G401 (cell line): ENCODE data around the gene CENPVL2. TPM values are rescaled to one million over a fixed set of nuclear protein-coding genes. Genes with fewer than 3 reads are reported as not detected.
A peak's percentile ranks its signal among the peaks of the same experiment; 100 is the strongest.
"Not testable (repeated sequence)": the region's sequence is repeated elsewhere in the genome, so short reads cannot be mapped to it uniquely, and the experiment has no call there.

Experiments
- DNase-seq: peaks from one replicate; pipeline ENCODE4 v3.0.0-alpha.2; 2015; ENCODE audit warnings: low spot score
- in situ Hi-C: cut with HindIII; loops from 2 replicates; pipeline ENCODE4 v1.10.0; 2016; ENCODE audit warnings: low sequenced_read_pairs, mixed read lengths
- total RNA-seq: library from RNA; depleted of rRNA; stranded (reverse); fragments of >200 nt; shearing (Covaris generic); gene quantifications from 2 replicates; pipeline ENCODE4 v1.2.3, GENCODE V29; 2014; rRNA removed

Gene CENPVL2
- not detected in 2 replicates for total RNA-seq

DNA sequence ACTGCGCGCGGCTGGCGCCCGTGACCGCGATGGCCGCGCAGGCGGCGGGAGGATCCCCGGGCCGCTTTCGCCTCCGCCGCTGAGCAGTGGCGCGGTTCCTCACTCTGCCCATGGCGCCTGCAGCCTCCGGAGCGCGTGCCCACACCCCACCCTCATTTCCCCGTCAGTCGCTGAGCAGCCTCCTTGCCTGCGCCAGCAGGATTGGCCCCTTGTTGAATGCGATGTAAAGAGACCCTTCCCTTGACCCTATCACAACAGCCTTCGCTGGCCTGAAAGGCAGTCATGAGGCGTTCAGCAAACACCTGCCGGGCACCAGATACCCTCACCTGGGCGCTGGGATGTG is at the start of gene CENPVL2:
TSS of gene CENPVL2 (minus strand) at position 112 of the 343 bp plus-strand sequence. CDS start at position 112, 0 bp downstream.
- DNase-seq, in situ Hi-C loops: not testable (repeated sequence)

DNA sequence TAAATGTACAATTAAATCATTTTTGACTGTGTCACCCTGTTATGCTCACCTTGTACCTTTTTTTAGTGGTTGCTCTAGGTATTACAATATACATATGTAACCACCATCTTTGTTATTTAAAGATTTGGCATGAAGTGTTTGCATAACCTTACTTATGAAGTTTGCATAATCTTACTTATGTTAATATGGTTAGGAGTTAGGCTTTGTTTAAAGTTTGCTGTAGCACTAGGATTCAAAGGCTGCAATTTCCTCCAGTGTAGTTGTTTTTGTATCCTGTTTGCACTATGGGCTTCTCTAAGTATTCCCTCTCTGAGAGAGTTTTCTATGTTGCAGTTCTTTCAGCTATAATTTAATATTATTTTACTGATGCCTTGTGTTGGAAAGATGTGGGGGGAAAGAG is 45.6 kb upstream of the CENPVL2 start:
- in situ Hi-C loops: no loop called here

DNA sequence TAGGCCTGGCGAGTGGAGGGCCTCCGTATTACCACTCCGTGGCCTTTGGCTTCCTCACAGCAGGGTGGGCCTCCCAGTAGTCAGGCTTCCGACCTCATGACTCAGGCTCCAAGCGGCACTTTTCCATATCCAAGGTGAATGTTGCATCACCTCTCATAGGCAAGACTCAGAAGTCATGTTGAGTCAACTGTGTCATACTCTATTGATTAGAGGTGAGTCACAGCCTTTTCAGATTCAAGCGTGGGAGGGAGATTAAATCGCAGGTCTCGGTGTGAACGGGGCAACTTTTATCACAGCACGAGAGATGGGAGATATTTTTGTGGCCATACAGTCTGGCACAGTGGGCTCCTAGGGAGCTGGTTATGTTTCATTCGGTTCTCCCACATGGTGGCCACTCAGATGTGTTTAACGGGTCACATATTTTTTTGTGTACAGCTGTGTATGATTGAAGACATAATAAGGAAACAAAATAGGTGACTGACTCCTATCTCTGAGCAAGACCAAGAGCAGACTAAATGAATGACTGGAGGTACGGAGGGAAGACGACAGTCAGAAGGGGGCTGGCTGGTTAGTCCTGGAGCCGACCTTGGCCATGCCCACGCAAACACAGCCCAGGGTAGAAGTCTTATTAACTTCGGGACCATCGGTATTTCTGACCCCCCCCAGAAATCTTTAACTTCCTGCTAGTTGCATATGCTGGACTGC is 30.5 kb upstream of the CENPVL2 start:
- DNase-seq, in situ Hi-C loops: not testable (repeated sequence)

More for the DNA sequence above, 45.6 kb upstream of the CENPVL2 start:
- DNase-seq: no peak

DNA sequence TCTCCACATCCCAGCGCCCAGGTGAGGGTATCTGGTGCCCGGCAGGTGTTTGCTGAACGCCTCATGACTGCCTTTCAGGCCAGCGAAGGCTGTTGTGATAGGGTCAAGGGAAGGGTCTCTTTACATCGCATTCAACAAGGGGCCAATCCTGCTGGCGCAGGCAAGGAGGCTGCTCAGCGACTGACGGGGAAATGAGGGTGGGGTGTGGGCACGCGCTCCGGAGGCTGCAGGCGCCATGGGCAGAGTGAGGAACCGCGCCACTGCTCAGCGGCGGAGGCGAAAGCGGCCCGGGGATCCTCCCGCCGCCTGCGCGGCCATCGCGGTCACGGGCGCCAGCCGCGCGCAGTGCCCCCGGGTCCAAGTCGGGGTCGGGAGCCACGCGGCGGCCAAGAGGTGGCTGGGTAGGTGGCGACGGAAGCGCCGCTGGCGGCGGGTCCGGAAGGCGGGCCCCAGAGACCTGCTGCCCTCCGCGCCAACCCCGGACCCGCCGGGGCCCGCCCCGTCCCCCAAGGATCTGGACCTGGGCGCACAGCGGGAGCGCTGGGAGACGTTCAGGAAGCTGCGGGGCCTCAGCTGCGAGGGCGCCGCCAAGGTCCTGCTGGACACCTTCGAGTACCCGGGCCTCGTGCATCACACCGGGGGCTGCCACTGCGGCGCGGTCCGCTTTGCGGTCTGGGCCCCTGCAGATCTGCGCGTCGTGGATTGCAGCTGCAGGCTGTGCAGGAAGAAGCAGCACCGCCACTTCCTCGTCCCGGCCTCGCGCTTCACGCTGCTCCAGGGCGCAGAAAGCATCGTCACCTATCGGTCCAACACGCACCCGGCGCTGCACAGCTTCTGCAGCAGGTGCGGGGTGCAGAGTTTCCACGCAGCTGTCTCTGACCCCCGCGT is 27.9 kb upstream of the CENPVL2 start, which contains the start of gene CENPVL1:
TSS of gene CENPVL1 (plus strand) at position 236 of the 888 bp plus-strand sequence. CDS start at position 236, 0 bp downstream.
- in situ Hi-C loops, DNase-seq: not testable (repeated sequence)

DNA sequence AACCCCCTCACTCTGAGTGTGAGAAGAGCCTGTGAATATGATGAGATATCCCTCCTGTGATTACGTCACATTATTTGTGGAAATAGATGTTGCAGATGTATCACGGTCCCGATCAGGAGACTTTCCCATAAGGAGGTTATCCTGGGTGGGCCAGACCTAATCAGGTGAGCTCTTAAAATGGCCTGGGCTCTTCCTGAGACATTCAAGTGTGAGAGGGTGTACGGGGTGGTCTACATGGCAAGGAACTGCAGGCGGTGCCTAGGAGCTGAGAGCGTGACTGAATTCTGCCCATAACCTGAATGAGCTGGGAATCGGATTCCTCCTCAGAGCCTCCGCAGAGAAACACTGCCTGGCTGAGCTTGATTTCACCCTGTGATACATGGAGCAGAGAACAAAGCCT is 14.8 kb upstream of the CENPVL2 start:
- in situ Hi-C loops: no loop called here
- DNase-seq: no peak

DNA sequence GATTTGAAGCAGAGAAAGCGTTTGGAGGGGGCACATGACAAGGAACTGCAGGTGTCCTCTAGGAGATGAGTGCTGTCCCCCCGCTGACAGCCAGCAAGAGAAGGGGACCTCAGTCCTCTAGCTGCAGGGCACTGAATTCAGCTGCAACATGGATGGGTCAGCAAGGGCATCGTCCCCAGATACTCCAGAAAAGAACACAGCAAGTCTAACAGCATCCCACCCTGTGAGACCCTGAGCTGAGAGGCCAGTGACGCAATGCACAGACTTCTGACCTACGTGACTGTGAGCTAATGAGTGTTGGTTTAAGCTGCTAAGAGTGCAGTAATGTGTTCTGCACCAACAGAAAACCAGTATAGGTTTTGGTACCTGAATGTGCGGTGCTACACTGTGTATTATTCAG is 11.6 kb upstream of the CENPVL2 start:
- in situ Hi-C loops: no loop called here
- DNase-seq: no peak

DNA sequence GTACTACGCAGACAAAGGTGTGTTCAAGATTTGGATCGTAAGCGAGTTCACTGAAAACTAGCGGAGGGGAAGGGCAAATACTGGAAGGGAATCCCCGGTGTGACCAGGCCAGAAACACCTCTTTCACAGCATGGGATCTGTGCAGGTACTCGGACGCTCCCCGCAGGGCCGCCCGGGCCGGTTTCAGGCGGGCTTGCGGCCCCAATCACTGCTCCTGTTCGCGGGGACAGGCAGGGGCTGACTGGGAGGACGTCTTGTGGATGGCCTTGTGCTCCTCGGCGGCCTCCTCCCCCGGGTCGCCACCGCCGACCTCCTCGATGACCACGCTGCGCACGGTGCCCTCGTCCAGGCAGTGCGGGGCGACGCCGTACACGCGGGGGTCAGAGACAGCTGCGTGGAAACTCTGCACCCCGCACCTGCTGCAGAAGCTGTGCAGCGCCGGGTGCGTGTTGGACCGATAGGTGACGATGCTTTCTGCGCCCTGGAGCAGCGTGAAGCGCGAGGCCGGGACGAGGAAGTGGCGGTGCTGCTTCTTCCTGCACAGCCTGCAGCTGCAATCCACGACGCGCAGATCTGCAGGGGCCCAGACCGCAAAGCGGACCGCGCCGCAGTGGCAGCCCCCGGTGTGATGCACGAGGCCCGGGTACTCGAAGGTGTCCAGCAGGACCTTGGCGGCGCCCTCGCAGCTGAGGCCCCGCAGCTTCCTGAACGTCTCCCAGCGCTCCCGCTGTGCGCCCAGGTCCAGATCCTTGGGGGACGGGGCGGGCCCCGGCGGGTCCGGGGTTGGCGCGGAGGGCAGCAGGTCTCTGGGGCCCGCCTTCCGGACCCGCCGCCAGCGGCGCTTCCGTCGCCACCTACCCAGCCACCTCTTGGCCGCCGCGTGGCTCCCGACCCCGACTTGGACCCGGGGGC is 567 bp downstream of the CENPVL2 start:
- DNase-seq, in situ Hi-C loops: not testable (repeated sequence)

DNA sequence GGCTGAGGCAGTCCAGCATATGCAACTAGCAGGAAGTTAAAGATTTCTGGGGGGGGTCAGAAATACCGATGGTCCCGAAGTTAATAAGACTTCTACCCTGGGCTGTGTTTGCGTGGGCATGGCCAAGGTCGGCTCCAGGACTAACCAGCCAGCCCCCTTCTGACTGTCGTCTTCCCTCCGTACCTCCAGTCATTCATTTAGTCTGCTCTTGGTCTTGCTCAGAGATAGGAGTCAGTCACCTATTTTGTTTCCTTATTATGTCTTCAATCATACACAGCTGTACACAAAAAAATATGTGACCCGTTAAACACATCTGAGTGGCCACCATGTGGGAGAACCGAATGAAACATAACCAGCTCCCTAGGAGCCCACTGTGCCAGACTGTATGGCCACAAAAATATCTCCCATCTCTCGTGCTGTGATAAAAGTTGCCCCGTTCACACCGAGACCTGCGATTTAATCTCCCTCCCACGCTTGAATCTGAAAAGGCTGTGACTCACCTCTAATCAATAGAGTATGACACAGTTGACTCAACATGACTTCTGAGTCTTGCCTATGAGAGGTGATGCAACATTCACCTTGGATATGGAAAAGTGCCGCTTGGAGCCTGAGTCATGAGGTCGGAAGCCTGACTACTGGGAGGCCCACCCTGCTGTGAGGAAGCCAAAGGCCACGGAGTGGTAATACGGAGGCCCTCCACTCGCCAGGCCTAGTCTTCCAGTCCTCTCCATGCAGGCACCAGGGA is 2.8 kb downstream of the CENPVL2 start:
- in situ Hi-C loops, DNase-seq: not testable (repeated sequence)

DNA sequence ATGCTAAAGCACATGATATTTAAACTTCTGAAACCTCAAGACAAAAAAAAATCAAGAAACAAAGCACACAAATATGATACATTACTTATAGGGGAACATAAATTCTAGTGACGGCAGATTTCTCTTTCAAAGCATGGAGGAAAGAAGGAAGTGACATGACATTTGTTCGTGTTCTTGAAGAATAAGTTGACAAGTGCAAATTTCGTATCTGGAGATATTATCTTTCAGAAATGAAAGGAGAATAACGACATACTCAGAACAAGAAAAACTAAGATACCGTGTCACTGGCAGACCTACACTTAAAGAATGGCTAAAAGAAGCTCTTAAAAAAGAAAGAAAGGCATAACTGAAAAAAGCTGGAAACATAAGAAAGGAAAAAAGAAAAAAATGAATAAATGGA is 16.6 kb downstream of the CENPVL2 start:
- in situ Hi-C loops: no loop called here
- no peak for DNase-seq

DNA sequence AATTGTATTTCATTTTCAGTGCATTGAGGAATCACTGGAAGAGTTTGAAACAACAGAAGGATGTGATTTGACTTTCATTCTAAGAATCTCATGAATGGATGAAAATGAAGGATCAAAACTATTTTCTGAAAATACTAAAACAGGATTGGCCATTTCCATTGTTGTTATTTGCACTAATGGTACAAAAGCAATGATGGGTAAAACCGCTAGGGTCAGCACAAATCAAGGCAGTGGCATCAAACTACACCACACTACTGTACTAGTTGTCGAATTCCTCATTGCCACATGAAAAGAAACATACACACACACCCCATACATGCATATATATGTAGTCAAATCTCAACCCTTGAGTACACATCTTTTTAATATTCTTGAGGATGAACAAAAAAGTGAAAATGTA is 39.3 kb downstream of the CENPVL2 start:
- in situ Hi-C loops: no loop called here
- no peak for DNase-seq

DNA sequence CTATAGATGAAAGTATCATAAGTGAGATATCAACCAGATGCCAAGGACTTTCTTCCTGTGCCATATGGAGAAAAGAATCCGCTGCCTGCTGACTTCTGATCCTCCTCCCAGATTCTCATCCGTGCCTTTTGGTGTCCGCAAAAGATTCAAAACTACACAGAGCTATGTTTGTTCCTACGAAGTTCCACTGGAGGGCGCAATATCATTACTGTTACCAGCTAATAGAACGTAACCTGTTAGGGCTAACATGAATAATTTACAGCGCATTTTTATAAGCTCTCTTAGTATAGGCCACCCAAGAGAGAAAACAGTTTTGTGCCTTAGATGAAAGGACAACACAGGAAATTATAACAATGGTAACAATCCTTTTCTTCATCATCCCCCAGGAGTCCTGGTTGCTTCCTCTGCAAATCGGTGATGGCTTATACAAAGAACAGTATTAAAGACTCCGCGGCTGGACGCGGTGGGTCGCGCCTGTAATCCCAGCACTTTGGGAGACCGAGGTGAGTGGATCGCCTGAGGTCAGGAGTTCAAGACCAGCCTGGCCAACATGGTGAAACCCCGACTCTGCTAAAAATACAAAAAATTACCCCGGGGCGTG is 41.1 kb downstream of the CENPVL2 start:
- in situ Hi-C loops: no loop called here
- DNase-seq: peak; percentile 65

DNA sequence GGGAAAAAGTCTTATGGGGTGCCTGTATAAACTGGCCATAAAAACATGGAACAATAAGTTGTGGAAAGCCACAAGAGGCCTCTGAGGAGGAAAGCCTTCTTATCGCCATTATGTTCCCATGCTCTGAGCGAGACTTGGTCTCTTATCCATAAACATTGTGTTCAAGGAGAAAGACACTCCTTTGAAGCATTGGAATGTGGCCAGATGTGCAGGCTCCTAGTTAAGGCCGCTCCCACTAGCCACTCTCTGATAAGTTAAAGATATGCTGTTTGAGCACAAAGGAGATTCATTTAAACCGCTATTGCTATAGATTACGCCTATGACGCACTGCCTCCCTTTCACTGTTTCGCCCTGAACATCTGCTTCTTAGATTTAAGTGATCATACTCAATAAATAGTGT is 46.1 kb downstream of the CENPVL2 start:
- DNase-seq, in situ Hi-C loops: not testable (repeated sequence)

Other genes with a start within 250 kb of the CENPVL2 start
- 3.0 and 3.1 TPM in 2 replicates for gene NUDT11, start 186.2 kb downstream of the CENPVL2 start, total RNA-seq
- 0.31 and 0.44 TPM in 2 replicates for gene CENPVL3, start 63.9 kb downstream of the CENPVL2 start, total RNA-seq
- not detected in 2 replicates for gene CENPVL1, start 27.7 kb upstream of the CENPVL2 start, total RNA-seq
- 6.2 and 9.4 TPM in 2 replicates for gene GSPT2, start 60.6 kb upstream of the CENPVL2 start, total RNA-seq
- gene MAGED1, start 210.8 kb upstream of the CENPVL2 start, total RNA-seq: 103 and 129 TPM in 2 replicates